HG03196 (cell line): ENCODE results near the gene SLC5A2.

Source experiments
- ATAC-seq: cut with Tn5 transposase; IDR thresholded peaks from one replicate; pipeline ENCODE4 v1.9.1; 2021; ENCODE audit not compliant: unreplicated experiment

SLC5A2 gene

DNA sequence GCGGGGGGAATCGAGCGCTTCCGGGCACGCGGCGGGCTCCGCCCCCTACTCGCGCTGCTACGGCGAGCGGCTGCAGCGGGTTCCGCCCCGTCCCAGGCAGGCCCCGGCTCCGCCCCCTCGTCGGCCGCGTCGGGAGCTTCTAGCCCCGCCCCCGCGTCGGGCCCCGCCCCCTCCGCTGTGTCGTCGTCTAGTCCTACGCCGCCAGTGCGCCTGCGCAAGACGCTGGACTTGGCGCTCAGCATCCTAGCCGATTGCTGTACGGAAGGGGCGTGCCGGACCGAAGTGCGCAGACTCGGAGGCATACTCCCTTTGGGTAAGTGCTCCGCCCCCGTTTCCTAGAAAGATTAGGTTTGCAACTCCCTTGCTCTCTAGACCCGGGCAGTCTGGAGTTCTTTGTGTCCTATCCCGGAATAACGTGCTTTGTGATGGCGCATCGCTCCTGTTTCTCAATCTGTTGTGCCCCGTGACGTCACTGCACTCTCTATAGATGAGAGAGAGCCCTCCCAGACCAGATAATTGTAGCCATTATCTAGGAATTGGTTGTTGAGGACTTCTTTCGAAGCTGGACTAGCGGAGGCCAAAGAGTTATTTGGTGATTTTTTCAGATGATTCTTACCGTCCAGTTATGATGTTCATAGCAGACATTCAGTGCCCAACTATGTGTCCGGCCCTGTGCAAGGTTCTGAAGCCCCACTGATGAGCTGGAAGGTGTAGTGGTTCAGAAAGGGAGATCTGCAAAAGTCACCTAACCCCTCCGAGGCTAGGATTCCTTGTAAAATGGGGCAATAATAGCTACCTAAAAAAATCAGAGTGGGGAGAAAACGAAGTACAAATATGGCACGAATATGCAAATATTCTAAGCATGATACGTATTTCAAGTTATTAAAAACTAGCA lies 23.0 kb upstream of the SLC5A2 start:
- ATAC-seq, result peak; percentile 70

DNA sequence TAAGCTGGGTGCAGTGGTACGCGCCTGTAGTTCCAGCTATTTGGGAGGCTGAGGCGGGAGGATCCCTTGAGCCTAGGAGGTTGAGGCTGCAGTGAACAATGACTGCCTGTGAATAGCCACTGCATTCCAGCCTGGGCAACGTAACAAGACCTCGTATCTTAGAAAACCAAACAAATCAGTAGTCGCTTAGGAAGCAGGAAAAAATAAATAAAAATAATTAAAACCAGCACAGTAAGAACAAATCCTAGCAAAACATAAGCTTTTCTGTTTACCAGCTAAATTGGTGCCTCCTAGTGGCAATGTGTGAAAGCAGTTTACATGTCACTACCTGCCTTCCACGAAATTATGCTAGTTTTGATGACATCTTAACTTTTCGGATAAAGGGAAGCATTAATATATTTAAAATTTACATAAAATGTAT lies 22.3 kb upstream of the SLC5A2 start:
- ATAC-seq, result no peak

DNA sequence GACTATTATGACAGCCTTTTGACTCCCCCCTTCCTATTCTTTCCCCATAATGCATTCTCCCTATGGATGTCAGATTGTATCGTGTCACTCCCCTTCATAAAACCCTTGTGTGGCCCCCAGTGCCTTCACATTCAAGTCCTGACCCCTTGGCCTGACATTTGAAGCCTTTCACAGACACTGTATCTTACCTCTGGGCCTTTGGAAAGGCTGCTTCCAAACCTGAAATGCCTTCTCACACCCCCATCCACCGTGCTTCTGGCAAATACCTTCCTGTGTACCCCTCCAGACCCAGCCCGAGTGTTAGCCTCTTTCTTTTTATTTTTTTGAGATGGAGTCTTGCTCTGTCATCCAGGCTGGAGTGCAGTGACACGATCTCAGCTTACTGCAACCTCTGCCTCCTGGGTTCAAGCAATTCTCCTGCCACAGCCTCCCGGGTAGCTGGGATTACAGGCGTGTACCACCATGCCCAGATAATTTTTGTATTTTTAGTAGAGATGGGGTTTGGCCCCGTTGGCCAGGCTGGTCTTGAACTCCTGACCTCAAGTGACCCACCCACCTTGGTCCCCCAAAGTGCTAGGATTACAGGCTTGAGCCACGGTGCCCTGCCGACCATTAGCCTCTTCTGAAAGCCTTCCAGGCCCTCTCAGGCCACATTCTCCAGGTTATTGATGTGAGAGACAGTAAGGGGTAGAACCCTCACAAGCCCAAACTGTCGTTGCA lies 21.6 kb upstream of the SLC5A2 start:
- ATAC-seq, result no peak

DNA sequence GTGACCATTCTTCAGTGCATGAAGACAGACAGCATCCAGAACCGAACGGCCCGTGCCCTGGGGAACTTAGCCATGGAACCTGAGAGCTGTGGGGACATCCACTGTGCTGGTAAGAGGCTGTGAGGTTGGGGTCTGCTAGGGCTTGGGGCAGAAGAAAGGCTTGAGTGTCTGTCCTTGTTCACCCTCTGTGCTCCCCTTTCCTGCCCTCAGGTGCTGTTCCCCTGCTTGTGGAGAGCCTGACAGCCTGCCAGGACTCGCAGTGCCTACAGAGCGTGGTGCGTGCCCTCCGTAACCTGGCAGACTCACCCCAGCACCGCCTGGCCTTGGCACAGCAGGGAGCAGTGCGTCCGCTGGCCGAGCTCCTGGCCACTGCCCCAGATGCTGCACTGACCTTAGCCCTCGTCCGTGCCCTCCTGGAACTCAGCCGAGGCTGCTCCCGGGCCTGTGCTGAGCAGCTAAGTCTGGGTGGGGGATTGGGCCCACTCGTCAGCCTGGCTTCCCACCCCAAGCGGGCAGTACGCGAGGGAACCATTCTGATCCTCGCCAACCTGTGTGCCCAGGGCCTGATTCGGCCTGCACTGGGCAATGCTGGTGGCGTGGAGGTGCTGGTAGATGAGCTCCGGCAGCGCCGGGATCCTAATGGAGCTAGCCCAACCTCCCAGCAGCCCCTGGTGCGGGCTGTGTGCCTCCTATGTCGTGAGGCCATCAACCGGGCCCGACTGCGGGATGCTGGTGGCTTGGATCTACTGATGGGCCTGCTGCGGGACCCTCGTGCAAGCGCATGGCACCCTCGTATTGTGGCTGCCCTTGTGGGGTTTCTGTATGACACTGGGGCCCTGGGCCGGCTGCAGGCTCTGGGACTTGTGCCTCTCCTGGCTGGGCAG lies 20.8 kb upstream of the SLC5A2 start:
- no peak for ATAC-seq

DNA sequence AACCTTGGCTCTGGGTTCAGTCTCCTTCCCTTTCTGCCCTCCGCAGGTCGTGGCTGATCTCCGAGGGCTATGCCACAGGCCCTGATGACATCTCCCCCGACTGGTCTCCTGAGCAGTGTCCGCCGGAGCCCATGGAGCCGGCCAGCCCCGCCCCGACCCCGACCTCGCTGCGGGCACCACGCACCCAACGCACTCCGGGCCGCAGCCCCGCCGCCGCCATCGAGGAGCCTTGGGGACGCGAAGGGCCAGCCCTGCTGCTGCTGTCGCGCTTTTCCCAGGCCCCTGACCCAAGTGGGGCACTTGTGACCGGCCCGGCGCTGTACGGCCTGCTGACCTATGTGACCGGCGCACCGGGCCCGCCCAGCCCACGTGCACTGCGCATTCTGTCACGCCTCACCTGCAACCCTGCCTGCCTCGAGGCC lies 18.6 kb upstream of the SLC5A2 start:
- ATAC-seq, result no peak

DNA sequence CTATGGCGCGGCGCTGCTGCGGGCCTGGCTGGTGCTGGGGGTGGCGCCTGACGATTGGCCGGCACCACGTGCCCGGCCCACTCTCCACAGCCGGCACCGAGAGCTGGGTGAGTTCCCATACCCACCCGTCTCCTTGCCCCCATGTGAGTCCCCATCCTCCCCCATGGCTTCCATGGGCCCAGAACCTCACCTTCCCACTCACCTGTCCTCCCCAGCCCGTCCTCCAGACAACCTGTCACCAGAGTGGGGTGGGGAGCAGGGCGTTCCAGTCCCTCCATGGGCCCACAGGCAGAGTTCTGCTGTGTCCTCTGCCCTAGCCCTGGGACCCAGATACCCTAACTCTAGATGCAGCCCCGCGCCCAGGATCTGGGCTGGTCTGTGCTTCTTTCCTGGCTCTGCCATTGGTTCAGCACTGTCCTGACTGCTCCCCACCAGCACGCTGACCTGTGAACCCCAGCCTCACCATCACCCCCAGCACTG lies 18.1 kb upstream of the SLC5A2 start:
- ATAC-seq, result no peak

DNA sequence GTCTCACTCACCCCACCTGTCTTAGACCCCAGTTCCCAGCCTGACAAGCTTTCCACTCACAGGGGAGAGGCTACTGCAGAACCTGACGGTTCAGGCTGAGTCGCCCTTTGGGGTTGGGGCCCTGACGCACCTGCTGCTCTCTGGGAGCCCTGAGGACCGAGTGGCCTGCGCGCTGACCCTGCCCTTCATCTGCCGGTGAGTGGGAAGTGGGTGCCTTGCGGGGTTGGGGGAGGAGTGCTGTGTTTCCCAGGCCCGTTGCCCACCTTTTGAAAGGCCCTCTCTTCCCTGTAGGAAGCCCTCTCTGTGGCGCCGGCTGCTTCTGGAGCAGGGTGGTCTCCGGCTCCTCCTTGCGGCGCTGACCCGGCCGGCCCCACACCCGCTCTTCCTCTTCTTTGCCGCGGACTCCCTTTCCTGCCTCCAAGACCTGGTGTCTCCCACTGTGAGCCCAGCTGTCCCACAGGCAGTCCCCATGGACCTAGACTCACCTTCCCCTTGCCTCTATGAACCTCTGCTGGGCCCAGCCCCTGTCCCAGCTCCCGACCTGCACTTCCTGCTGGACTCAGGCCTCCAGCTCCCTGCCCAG lies 17.0 kb upstream of the SLC5A2 start:
- ATAC-seq, result no peak

DNA sequence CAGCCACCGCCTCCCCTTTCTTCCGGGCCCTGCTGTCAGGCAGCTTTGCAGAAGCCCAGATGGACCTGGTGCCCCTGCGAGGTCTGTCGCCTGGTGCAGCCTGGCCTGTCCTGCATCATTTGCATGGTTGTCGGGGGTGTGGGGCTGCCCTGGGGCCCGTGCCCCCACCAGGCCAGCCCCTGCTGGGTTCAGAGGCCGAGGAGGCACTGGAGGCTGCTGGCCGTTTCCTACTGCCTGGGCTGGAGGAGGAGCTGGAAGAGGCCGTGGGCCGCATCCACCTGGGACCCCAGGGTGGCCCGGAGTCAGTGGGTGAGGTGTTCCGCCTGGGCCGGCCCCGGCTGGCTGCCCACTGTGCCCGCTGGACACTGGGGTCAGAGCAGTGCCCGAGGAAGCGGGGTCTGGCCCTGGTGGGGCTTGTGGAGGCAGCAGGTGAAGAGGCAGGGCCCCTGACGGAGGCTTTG lies 16.5 kb upstream of the SLC5A2 start:
- no peak for ATAC-seq

DNA sequence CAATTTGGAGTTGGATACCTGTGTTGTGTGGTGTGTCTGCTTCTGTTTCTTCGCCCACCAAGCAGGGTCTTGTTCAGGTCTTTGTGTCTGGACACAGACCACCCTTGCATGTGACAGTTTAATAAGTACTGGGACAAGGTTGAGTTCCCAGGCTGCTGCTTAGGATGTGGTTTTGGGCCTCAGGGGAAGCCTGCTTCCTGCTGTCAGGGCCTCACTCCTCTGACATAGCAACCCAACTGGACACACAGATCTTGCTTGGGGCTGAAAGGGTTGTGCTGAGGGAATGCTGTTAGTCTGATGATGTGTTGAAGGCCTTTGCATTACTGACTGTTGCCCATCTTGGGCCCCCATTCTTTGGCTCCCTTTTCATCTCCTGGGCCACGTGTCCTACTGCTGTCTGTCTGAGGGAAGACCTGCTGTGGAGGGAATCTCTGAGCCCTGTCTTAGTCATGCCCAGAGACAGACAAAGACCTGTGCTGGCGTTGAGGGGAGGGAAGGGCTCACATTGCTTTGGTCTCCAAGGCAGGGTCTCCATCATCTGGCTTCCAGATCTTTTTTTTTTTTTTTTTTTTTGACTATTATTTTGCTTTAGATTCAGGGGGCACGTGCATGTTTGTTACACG lies 15.7 kb upstream of the SLC5A2 start:
- peak; percentile 63 for ATAC-seq

DNA sequence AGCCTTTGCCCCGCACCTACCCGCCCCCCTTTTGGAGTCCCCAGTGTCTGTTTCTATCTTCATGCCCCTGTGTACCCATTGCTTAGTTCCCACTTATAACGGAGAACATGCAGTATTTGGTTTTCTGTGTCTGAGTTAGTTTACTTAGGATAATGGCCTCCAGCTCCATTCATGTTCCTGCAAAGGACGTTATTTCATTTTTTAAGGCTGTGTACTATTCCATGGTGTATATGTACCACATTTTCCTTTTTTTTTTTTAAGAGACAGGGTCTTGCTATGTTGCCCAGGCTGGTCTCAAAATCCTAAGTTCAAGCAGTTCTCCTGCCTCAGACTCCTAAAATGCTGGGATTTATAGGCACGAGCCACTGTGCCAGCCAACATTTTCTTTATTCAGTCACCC lies 15.1 kb upstream of the SLC5A2 start:
- ATAC-seq, result no peak

DNA sequence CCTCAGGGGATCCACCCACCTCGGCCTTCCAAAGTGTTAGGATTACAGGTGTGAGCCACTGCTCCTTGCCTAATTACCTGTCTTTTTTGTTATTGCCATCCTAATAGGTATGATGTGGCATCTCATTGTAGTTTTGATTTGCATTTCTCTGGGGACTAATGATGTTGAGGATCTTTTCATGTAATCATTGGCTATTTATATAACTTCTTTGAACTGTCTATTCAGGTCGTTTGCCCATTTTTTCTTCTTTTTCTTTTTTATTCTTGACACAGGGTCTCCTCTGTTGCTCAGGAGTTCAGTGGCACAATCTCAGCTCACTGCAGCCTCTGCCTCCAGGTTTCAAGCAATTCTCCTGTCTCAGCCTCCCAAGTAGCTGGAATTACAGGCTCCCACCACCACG lies 12.3 kb upstream of the SLC5A2 start:
- no peak for ATAC-seq

DNA sequence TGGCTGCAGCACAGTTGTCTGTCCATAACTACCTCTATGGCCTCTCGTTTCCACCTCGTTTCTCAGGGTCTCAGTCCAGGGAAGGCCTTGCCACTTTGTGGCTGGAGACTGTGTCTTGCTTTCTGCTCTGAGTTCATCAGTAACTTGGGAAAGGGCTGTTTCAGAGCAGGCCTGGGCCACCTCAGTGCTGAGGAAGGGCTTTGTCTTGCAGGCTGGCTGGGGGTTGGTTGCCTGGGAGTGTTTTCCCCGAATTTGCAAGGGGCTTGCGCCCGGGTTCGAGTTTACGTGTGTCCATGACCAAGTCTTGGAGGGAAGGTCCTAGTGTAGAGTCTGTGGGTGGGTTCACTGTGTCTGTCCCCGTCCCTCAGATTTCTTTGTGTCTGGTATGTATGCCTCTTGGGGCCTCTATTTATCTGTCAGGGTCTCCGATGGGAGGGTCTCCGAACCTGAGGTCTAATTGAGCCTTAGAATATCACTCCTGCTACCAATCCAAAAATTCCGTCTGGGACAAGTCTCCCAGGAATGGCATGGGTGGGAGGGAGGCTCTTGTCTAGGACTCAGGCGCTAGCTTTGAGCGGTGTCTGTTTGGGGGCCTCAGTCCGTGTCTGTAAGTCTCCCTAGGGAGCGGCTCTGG lies 11.6 kb upstream of the SLC5A2 start:
- no peak for ATAC-seq

DNA sequence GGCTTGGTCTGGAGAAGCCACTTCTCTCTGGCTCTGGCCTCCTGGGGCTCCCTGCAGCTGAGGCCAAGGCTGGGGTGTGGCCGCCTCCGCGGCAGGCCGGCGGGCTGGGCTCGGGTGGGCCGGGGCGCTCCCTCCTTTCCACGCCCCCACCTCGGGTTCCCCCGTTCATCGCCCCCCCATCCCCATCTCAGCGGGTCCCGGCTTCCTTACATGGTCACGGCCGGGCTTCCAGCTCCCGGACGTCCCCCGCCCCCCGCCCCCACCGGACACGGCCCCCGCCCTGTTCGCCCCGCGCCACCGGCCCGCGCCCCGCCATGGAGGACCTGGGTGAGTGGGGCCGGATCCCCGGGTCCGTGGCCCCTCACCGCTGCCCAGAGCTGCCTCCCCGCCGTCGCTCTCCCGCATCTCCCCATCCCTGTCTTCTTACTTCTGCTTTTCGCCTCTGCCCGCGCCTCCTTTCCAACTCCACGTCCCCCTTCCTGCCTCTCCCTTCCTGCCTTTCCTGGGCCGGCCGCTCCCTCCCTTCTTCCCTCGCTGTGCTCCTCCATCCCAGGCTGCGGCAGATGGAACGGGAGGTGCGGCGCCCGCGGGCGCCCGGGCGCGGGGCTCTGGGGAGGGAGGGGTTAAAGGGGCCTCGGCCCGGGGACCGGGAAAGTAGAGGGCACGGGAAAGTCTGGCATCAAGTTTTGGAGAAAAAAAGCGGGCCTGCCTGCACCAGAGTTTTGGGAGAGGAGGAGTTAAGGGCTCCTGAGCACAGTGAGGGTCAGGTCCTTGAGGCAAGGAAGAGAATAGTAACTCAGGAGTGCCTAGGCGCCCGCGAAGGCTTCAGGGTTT lies 10.8 kb upstream of the SLC5A2 start, which contains the start of gene TGFB1I1:
TSS of gene TGFB1I1 (plus strand) at position 278 of the 834 bp plus-strand sequence. CDS start at position 315, 37 bp downstream.
- ATAC-seq, result no peak

DNA sequence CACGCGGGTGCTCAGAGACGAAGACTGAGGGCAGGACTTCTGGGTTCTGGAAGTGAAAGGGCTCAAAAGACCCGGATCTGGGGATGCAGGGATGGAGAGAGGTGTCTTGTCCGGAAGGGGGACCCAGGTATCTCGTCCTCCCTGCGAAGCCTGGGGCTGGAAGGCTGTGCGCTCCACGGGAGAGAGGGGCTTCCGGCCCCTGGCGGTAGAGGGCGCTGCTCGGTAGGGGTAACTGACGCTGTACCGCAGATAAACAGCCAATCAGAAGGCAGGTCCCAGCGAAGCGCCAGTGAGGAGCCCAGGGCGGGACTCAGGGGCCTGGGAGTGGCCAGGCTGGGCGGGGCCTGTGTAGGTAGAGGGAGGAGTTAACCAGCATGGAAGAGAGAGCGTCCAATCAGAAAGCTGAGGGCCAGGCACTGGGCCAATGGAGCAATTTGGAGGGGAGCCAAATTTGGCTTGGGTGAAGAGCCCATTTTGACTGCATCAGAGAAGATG lies 10.2 kb upstream of the SLC5A2 start:
- ATAC-seq, result no peak

DNA sequence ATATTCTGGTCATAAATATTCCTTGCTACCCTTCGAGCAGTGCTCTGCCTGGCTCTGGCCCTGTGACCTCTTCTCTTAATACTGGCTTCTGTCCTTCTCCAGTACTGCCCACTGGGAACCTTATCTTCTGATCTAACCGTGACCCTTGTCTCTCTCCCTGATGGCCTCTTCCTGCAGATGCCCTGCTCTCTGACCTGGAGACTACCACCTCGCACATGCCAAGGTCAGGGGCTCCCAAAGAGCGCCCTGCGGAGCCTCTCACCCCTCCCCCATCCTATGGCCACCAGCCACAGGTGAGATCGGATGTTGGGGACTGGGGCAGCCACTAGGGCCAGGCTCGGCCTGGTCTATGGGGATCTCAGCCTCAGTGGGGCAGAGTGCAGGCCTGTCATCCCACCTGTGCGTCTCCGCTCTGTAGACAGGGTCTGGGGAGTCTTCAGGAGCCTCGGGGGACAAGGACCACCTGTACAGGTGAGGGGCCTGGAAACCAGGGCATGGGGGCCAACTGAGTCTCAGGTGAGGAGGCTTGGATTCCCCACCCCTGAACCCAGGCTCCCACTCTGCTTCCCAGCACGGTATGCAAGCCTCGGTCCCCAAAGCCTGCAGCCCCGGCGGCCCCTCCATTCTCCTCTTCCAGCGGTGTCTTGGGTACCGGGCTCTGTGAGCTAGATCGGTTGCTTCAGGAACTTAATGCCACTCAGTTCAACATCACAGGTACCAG lies 9.5 kb upstream of the SLC5A2 start:
- no peak for ATAC-seq

DNA sequence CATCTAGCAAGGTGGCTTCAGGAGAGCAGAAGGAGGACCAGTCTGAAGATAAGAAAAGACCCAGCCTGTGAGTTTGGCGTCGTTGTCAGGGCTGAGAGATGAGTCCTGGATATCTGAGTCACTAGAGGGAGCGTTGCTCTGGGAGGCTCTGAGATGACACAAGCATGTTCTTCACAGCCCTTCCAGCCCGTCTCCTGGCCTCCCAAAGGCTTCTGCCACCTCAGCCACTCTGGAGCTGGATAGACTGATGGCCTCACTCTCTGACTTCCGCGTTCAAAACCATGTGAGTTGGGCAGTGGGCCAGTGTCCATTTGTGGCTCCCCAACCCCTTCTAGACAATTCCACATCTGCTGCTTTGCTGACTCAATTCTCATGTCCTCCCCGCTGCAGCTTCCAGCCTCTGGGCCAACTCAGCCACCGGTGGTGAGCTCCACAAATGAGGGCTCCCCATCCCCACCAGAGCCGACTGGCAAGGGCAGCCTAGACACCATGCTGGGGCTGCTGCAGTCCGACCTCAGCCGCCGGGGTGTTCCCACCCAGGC lies 8.7 kb upstream of the SLC5A2 start:
- no peak for ATAC-seq
